ENCODE measurements around the gene CLDND1.

GRCh38 chr3:98550833-98551232 lies 28.1 kb upstream of the CLDND1 start:
- TF ChIP-seq CTCF (IDR thresholded peaks at IDR 0.05) (no peak), POLR2A (IDR thresholded peaks at IDR 0.05) (no peak)
